ENCODE results near the gene MEAF6.

Gene MEAF6

GRCh38 chr1:37493336-37494098 lies 21.0 kb downstream of the MEAF6 start:
- FAIRE-seq (no peak), DNase-seq (ENCODE audit: insufficient read length) (no peak)
- TF ChIP-seq POLR2A (IDR thresholded peaks at IDR 0.05; ENCODE audit: low read depth, low read length) (no peak), POLR2AphosphoS5 (IDR thresholded peaks at IDR 0.05; ENCODE audit: low read depth, low read length) (no peak), TAF1 (IDR thresholded peaks at IDR 0.05; ENCODE audit: borderline replicate concordance, low read depth, low read length) (no peak)

DNA sequence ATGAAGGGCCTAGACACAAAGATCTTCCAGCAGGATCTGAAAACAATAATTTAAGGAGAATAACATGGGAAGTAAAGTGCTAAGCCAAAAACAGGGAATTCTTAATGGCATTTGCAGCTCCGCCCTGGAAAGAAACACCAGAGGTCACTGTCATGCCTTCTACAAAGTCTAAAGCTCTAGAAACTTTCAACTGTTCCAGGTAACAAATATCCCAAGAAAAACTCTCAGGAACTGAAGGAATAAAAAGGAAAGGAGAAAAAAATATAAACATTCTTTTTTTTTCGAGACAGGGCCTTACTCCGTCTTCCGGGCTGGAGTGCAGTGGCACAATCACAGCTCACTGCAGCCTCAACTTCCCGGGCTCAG lies 27.0 kb downstream of the MEAF6 start:
- DNase-seq (ENCODE audit: insufficient read length), result no peak
- TF ChIP-seq POLR2A (IDR thresholded peaks at IDR 0.05; ENCODE audit: low read depth, low read length), result no peak
- TF ChIP-seq TAF1 (IDR thresholded peaks at IDR 0.05; ENCODE audit: borderline replicate concordance, low read depth, low read length), result no peak
- no peak for TF ChIP-seq POLR2AphosphoS5 (IDR thresholded peaks at IDR 0.05; ENCODE audit: low read depth, low read length)
- no peak for FAIRE-seq

- DNase-seq (ENCODE audit: insufficient read length) (peak; percentile 70), FAIRE-seq (peak; percentile 92)
- TF ChIP-seq TAF1 (IDR thresholded peaks at IDR 0.05; ENCODE audit: borderline replicate concordance, low read depth, low read length) (no peak), POLR2AphosphoS5 (IDR thresholded peaks at IDR 0.05; ENCODE audit: low read depth, low read length) (no peak), POLR2A (IDR thresholded peaks at IDR 0.05; ENCODE audit: low read depth, low read length) (no peak)
These were observed 27.6 kb downstream of the MEAF6 start for GRCh38 chr1:37486680-37487618.

- TF ChIP-seq POLR2AphosphoS5 (IDR thresholded peaks at IDR 0.05; ENCODE audit: low read depth, low read length), result no peak
- TF ChIP-seq TAF1 (IDR thresholded peaks at IDR 0.05; ENCODE audit: borderline replicate concordance, low read depth, low read length), result no peak
- TF ChIP-seq POLR2A (IDR thresholded peaks at IDR 0.05; ENCODE audit: low read depth, low read length), result no peak
- FAIRE-seq (no peak), DNase-seq (ENCODE audit: insufficient read length) (no peak)
These were observed 28.5 kb downstream of the MEAF6 start for GRCh38 chr1:37485902-37486679.

- DNase-seq (ENCODE audit: insufficient read length), result no peak
- FAIRE-seq, result no peak
- TF ChIP-seq TAF1 (IDR thresholded peaks at IDR 0.05; ENCODE audit: borderline replicate concordance, low read depth, low read length), result no peak
- no peak for TF ChIP-seq POLR2A (IDR thresholded peaks at IDR 0.05; ENCODE audit: low read depth, low read length)
- peak; percentile 65 for TF ChIP-seq POLR2AphosphoS5 (IDR thresholded peaks at IDR 0.05; ENCODE audit: low read depth, low read length)
These were observed 30.1 kb downstream of the MEAF6 start for GRCh38 chr1:37484325-37485051.

- DNase-seq (ENCODE audit: insufficient read length) (no peak), FAIRE-seq (no peak)
- no peak for TF ChIP-seq TAF1 (IDR thresholded peaks at IDR 0.05; ENCODE audit: borderline replicate concordance, low read depth, low read length)
- TF ChIP-seq POLR2AphosphoS5 (IDR thresholded peaks at IDR 0.05; ENCODE audit: low read depth, low read length), result no peak
- no peak for TF ChIP-seq POLR2A (IDR thresholded peaks at IDR 0.05; ENCODE audit: low read depth, low read length)
These were observed 30.8 kb downstream of the MEAF6 start for GRCh38 chr1:37483785-37484184.

DNA sequence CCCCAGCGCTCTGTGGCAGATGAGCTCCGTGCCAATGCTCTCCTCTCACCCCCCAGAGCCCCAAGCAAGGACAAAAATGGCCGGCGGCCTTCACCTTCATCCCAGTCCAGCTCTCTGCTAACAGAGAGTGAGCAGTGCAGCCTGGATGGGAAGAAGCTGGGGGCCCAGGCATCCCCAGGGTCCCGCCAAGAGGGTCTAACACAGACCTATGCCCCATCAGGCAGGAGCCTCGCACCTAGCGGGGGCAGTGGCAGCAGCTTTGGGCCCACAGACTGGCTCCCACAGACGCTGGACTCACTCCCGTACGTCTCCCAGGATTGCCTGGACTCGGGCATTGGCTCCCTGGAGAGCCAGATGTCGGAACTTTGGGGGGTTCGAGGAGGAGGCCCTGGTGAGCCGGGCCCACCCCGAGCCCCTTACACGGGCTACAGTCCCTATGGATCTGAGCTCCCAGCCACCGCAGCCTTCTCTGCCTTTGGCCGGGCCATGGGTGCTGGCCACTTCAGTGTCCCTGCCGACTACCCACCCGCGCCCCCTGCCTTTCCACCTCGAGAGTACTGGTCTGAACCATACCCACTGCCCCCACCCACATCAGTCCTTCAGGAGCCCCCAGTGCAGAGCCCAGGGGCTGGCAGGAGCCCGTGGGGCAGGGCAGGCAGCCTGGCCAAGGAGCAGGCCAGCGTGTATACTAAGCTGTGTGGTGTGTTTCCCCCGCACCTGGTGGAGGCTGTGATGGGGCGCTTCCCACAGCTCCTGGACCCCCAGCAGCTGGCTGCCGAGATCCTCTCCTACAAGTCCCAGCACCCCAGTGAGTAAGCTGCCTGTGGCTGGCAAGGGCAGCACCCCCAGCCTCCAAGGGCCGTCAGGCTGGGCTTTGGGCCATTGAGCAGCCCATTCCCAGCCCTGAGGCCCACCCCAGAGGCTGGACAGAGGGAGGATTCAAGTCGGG lies 31.5 kb downstream of the MEAF6 start:
- TF ChIP-seq POLR2A (IDR thresholded peaks at IDR 0.05; ENCODE audit: low read depth, low read length) (no peak), POLR2AphosphoS5 (IDR thresholded peaks at IDR 0.05; ENCODE audit: low read depth, low read length) (no peak), TAF1 (IDR thresholded peaks at IDR 0.05; ENCODE audit: borderline replicate concordance, low read depth, low read length) (no peak)
- DNase-seq (ENCODE audit: insufficient read length) (no peak), FAIRE-seq (no peak)

GRCh38 chr1:37482004-37482785 lies 32.4 kb downstream of the MEAF6 start:
- no peak for DNase-seq (ENCODE audit: insufficient read length)
- FAIRE-seq, result no peak
- TF ChIP-seq POLR2AphosphoS5 (IDR thresholded peaks at IDR 0.05; ENCODE audit: low read depth, low read length) (no peak), POLR2A (IDR thresholded peaks at IDR 0.05; ENCODE audit: low read depth, low read length) (no peak), TAF1 (IDR thresholded peaks at IDR 0.05; ENCODE audit: borderline replicate concordance, low read depth, low read length) (no peak)

Measured in GM12892 (cell line).